CD14-positive monocyte (primary cell): ENCODE measurements around the gene STX18. TPM values are rescaled to one million over a fixed set of nuclear protein-coding genes. Genes with fewer than 3 reads are reported as not detected.

Source experiments
- DNase-seq, 3 donors: peaks; one replicate each; pipeline ENCODE4 v3.0.0-alpha.2; 2011 to 2022
- H2AFZ ChIP-seq: 2 replicates; pipeline ENCODE4 v1.6.0; 2012; ENCODE audit warnings: mild to moderate bottlenecking, low read depth, low read length, inconsistent platforms; ENCODE audit not compliant: insufficient read depth, poor library complexity, severe bottlenecking
- H3K27ac ChIP-seq, 2 donors: 1 replicate in 1 of 2; 2 replicates in 1 of 2; pipeline ENCODE4 v1.5.1; 2012 to 2013; ENCODE audit warnings: low read length in 2 of 2, control low read depth in 1 of 2, inconsistent platforms in 1 of 2, low read depth in 1 of 2, mild to moderate bottlenecking in 1 of 2
- H3K27me3 ChIP-seq, 2 donors: one replicate each; pipeline versions ENCODE4 v1.6.0 to v1.6.1; 2011 to 2013; ENCODE audit warnings: low read length in 2 of 2; ENCODE audit not compliant: control insufficient read depth in 2 of 2, insufficient read depth in 2 of 2
- H3K36me3 ChIP-seq, 2 donors: replicated peaks in 1 of 2; 1 replicate in 1 of 2; 2 replicates in 1 of 2; pipeline versions ENCODE4 v1.5.1 to v1.6.1; 2012 to 2013; ENCODE audit warnings: low read length in 2 of 2, control low read depth in 1 of 2, inconsistent platforms in 1 of 2, mild to moderate bottlenecking in 1 of 2; ENCODE audit not compliant: insufficient read depth in 2 of 2, control insufficient read depth in 1 of 2
- H3K4me1 ChIP-seq, 2 donors: 1 replicate in 1 of 2; 2 replicates in 1 of 2; pipeline versions ENCODE4 v1.5.1 to v1.6.1; 2012 to 2013; ENCODE audit warnings: low read length in 2 of 2, control low read depth in 1 of 2, inconsistent platforms in 1 of 2, mild to moderate bottlenecking in 1 of 2, moderate library complexity in 1 of 2; ENCODE audit not compliant: insufficient read depth in 2 of 2, control insufficient read depth in 1 of 2
- H3K4me2 ChIP-seq: replicated peaks from 2 replicates; pipeline ENCODE3; 2012; ENCODE audit warnings: low read length, moderate library complexity, mild to moderate bottlenecking; ENCODE audit not compliant: poor library complexity, severe bottlenecking; ENCODE audit errors: extremely low read depth
- H3K4me3 ChIP-seq, 3 experiments: fragments of 200-600 bp in 1 of 3; sonication (generic) in 1 of 3; replicated peaks in 1 of 3; 1 replicate in 2 of 3; 2 replicates in 1 of 3; pipeline ENCODE4 v1.5.1; 2011 to 2013; ENCODE audit warnings: low read length in 3 of 3, mild to moderate bottlenecking in 3 of 3, control low read depth in 2 of 3, low read depth in 2 of 3, inconsistent platforms in 1 of 3, moderate library complexity in 1 of 3
- H3K79me2 ChIP-seq: 2 replicates; pipeline ENCODE4 v1.6.0; 2012; ENCODE audit warnings: mild to moderate bottlenecking, control low read depth, inconsistent platforms, low read length, moderate library complexity; ENCODE audit not compliant: insufficient read depth
- H3K9ac ChIP-seq: 2 replicates; pipeline ENCODE4 v1.6.0; 2017; ENCODE audit warnings: low read length, mild to moderate bottlenecking; ENCODE audit not compliant: insufficient read depth, poor library complexity, severe bottlenecking
- H3K9me3 ChIP-seq, 2 donors: replicated peaks in 1 of 2; 1 replicate in 1 of 2; 2 replicates in 1 of 2; pipeline versions ENCODE4 v1.5.1 to v1.6.1; 2012 to 2013; ENCODE audit warnings: low read length in 2 of 2, control low read depth in 1 of 2; ENCODE audit not compliant: control insufficient read depth in 1 of 2, insufficient read depth in 1 of 2
- H4K20me1 ChIP-seq: 2 replicates; pipeline ENCODE4 v1.6.0; 2012; ENCODE audit warnings: mild to moderate bottlenecking, low read length, control low read depth, moderate library complexity; ENCODE audit not compliant: insufficient read depth
- H3K27ac Mint-ChIP-seq, 7 donors: one replicate each; pipeline ENCODE4 v1.8.0; 2020; ENCODE audit warnings: mild to moderate bottlenecking in 7 of 7, mixed read lengths in 7 of 7, moderate library complexity in 6 of 7, inconsistent platforms in 2 of 7
- H3K27me3 Mint-ChIP-seq, 3 donors: one replicate each; pipeline ENCODE4 v1.8.0; 2021 to 2022; ENCODE audit warnings: low read depth in 3 of 3, mild to moderate bottlenecking in 3 of 3, mixed read lengths in 3 of 3, moderate library complexity in 3 of 3, inconsistent platforms in 1 of 3
- H3K36me3 Mint-ChIP-seq, 2 donors: one replicate each; pipeline ENCODE4 v1.8.0; 2020; ENCODE audit warnings: mixed read lengths in 2 of 2, inconsistent platforms in 1 of 2, mild to moderate bottlenecking in 1 of 2
- H3K4me1 Mint-ChIP-seq: one replicate; pipeline ENCODE4 v1.8.0; 2020; ENCODE audit warnings: mild to moderate bottlenecking, mixed read lengths
- H3K4me3 Mint-ChIP-seq, 2 donors: one replicate each; pipeline ENCODE4 v1.8.0; 2020; ENCODE audit warnings: mild to moderate bottlenecking in 2 of 2, mixed read lengths in 2 of 2, moderate library complexity in 1 of 2
- H3K9me3 Mint-ChIP-seq, 7 donors: one replicate each; pipeline ENCODE4 v1.8.0; 2020 to 2022; ENCODE audit warnings: mixed read lengths in 7 of 7, mild to moderate bottlenecking in 6 of 7, moderate library complexity in 6 of 7, inconsistent platforms in 2 of 7
- CTCF ChIP-seq: fragments of 200-600 bp; IDR thresholded peaks from one replicate; pipeline ENCODE4 v1.8.0; 2022; ENCODE audit warnings: antibody characterized with exemption, mild to moderate bottlenecking
- WGBS: methylation state at CpG from one replicate; pipeline ENCODE4 v1.1.5; 2013; ENCODE audit warnings: missing lambda C conversion rate; ENCODE audit not compliant: insufficient coverage; 5-methylcytosine and 5-hydroxymethylcytosine counted together
- intact Hi-C, 2 donors: fragments of 100-400 bp; cut with micrococcal nuclease; formaldehyde crosslinking; loops; one replicate each; pipeline versions ENCODE4 v1.15.0 to v1.15.1; 2023
- polyA plus RNA-seq, 3 donors: library from polyadenylated mRNA; depleted of rRNA in 1 of 3; unstranded in 2 of 3; stranded (reverse) in 1 of 3; fragments of 300-500 nt in 2 of 3; fragments of >200 nt in 1 of 3; fragmentation: Illumina TruSeq in 2 of 3; gene quantifications; 1 replicate in 2 of 3; 2 replicates in 1 of 3; pipeline ENCODE4 v1.2.3, GENCODE V29; 2012 to 2021

The STX18 gene
- polyA plus RNA-seq, 3 donors = 19.0 to 24.1 (median 19.6) TPM

GRCh38 chr4:4501679-4502078 lies 40.2 kb downstream of the STX18 start:
- no peak overlapping the region for H3K4me3 Mint-ChIP-seq
- H3K4me1 Mint-ChIP-seq = peaks cover 19% of the 10 kb centered on the region
- no peaks in the 10 kb centered on the region for H3K9me3 Mint-ChIP-seq
- Histone ChIP-seq H3K9ac (no peak overlapping the region), H4K20me1 (peaks cover 52% of the 10 kb centered on the region), H3K4me2 (no peak overlapping the region), H3K36me3 (peaks cover 0 to 1% of the 10 kb centered on the region in 2 donors), H3K4me3 (no peak overlapping the region), H3K9me3 (no peaks in the 10 kb centered on the region), H3K79me2 (peaks cover 19% of the 10 kb centered on the region), H3K27me3 (no peaks in the 10 kb centered on the region), H3K27ac (no peak overlapping the region), H2AFZ (no peak overlapping the region), H3K4me1 (peaks cover 2 to 5% of the 10 kb centered on the region in 2 donors)
- DNase-seq = no peak
- WGBS = no CpG with 5 or more reads among the region's 2 CpGs
- TF ChIP-seq CTCF = no peak
- H3K27ac Mint-ChIP-seq = no peak overlapping the region
- H3K27me3 Mint-ChIP-seq = no peaks in the 10 kb centered on the region
- H3K36me3 Mint-ChIP-seq = peaks cover 10 to 14% of the 10 kb centered on the region in 2 donors
- intact Hi-C loops = no loop called here

GRCh38 chr4:4499438-4500123 lies 42.3 kb downstream of the STX18 start:
- H3K27me3 Mint-ChIP-seq = no peaks in the 10 kb centered on the region
- no peak overlapping the region for H3K27ac ChIP-seq
- H3K27me3 ChIP-seq = no peaks in the 10 kb centered on the region
- H3K36me3 ChIP-seq = peaks cover 0 to 10% of the 10 kb centered on the region in 2 donors
- H3K4me3 Mint-ChIP-seq = no peak overlapping the region
- H3K4me3 ChIP-seq = no peak overlapping the region
- H3K27ac Mint-ChIP-seq = no peak overlapping the region
- TF ChIP-seq CTCF = no peak
- H3K4me2 ChIP-seq = no peak overlapping the region
- no peaks in the 10 kb centered on the region for H3K9me3 Mint-ChIP-seq
- no peaks in the 10 kb centered on the region for H3K9me3 ChIP-seq
- DNase-seq = no peak
- H4K20me1 ChIP-seq = peaks cover 45% of the 10 kb centered on the region
- intact Hi-C loops = no loop called here
- H3K9ac ChIP-seq = no peak overlapping the region
- peaks cover 20% of the 10 kb centered on the region for H3K79me2 ChIP-seq
- H3K4me1 Mint-ChIP-seq = peaks cover 12% of the 10 kb centered on the region
- H2AFZ ChIP-seq = no peak overlapping the region
- 93% methylated on average over 4 of the region's 4 CpGs for WGBS
- peaks cover 9 to 12% of the 10 kb centered on the region in 2 donors for H3K36me3 Mint-ChIP-seq
- H3K4me1 ChIP-seq = no peaks in the 10 kb centered on the region
